Sigmoid colon (tissue), 7 donors: ENCODE results near the gene MYDGF. TPM values are rescaled to one million over a fixed set of nuclear protein-coding genes. Genes with fewer than 3 reads are reported as not detected.

Experiments
- DNase-seq: peaks from one replicate; pipeline ENCODE4 v3.0.0-alpha.2; 2019
- H3K27ac ChIP-seq, 4 donors: fragments of 200-600 bp; sonication (generic); one replicate each; pipeline ENCODE4 v1.5.1; 2016 to 2019; ENCODE audit warnings: mild to moderate bottlenecking in 1 of 4
- H3K27me3 ChIP-seq, 3 donors: fragments of 200-600 bp; sonication (generic); one replicate each; pipeline ENCODE4 v1.5.1; 2019; ENCODE audit warnings: mild to moderate bottlenecking in 1 of 3
- H3K36me3 ChIP-seq, 4 donors: fragments of 200-600 bp; sonication (generic); one replicate each; pipeline ENCODE4 v1.5.1; 2016 to 2019
- H3K4me1 ChIP-seq, 4 donors: fragments of 200-600 bp; sonication (generic); one replicate each; pipeline ENCODE4 v1.5.1; 2017 to 2019
- H3K4me3 ChIP-seq, 4 donors: fragments of 200-600 bp; sonication (generic); one replicate each; pipeline ENCODE4 v1.5.1; 2017 to 2019; ENCODE audit warnings: mild to moderate bottlenecking in 2 of 4, moderate library complexity in 1 of 4
- H3K9me3 ChIP-seq, 4 donors: fragments of 200-600 bp in 3 of 4; sonication (generic) in 3 of 4; one replicate each; pipeline versions ENCODE4 v1.5.1 to v1.6.1; 2013 to 2019
- EP300 ChIP-seq, 4 donors: sonication (generic); formaldehyde crosslinking; IDR thresholded peaks; one replicate each; pipeline ENCODE4 v1.6.1; 2017; ENCODE audit warnings: antibody characterized with exemption in 4 of 4
- POLR2A ChIP-seq, 2 donors: fragments of 450-650 bp; IDR thresholded peaks; one replicate each; pipeline ENCODE4 v1.6.1; 2016; ENCODE audit warnings: antibody characterized with exemption in 2 of 2, mild to moderate bottlenecking in 2 of 2, moderate library complexity in 2 of 2
- POLR2AphosphoS5 ChIP-seq, 4 donors: sonication (generic); formaldehyde crosslinking; IDR thresholded peaks; one replicate each; pipeline ENCODE4 v1.6.1; 2017; ENCODE audit warnings: antibody characterized with exemption in 4 of 4
- WGBS, 2 donors: extraction: QIAGEN DNeasy Blood & Tissue Kit; methylation state at CpG; one replicate each; pipeline ENCODE4 v1.1.7; 2013; 5-methylcytosine and 5-hydroxymethylcytosine counted together
- intact Hi-C: fragments of 100-400 bp; cut with DNase I; formaldehyde crosslinking; loops from one replicate; pipeline ENCODE4 v1.15.1; 2023
- polyA plus RNA-seq, 3 donors: library from polyadenylated mRNA; stranded (reverse); fragments of 200-250 nt; gene quantifications; one replicate each; pipeline ENCODE4 v1.2.3, GENCODE V29; 2013
- total RNA-seq, 4 donors: library from RNA; depleted of rRNA; stranded (reverse); fragments of >200 nt; gene quantifications; one replicate each; pipeline ENCODE4 v1.1.0, GENCODE V29; 2016
- TF ChIP-seq, protein P1 (sequence below), 4 experiments: fragments of 450-650 bp in 3 of 4; fragments of 200-600 bp in 1 of 4; IDR thresholded peaks; one replicate each; pipeline ENCODE4 v1.5.1; 2016 to 2019; ENCODE audit warnings: antibody characterized with exemption in 4 of 4, mild to moderate bottlenecking in 3 of 4, moderate library complexity in 2 of 4
- donor health status: healthy with polysubstance abuse.
- donor health status: Bipolar disorder and iron deficiency.
- donor health status: healthy.

MYDGF gene
- total and polyA plus RNA-seq, 7 donors, result 25.7 to 200 (median 35.2) TPM

DNA sequence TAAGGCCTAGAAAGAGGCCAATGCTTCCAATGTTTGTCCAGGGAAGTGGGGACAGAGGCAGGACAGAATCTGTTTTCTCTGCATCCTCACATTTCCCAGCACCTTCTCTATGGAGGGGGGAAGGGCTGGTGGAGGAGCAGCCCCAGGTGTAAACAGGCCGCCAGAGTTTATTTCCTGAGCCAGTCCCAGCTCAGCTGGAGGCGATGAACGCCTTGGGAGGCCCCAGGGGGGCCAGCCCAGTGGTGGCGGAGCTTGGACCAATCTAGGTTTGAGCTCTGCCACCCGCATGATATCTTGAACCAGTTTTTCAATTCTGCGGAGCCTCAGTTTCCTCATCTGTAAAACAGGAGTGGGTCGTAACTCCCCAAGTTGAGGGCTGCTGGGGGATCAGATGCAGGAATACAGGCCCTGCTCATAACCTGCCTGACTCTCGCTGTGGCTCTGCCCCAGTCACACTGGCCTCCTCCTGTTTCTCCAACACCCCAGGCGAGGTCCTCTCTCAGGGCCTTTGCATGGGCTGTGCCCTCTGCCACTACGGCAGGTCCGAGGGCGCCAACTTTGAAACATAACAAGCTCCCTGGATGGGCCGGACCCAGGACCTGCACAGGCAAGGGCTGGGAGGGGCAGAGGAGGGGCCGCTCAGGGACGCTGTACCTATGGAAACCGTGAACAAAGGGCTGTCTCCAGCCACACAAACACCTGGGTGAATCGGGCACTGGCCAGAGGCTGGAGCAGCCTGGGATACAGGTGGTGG is 29.7 kb downstream of the MYDGF start:
- no peaks in the 10 kb centered on the region for H3K27me3 ChIP-seq
- H3K4me1 ChIP-seq, result peaks cover 0 to 55% (median 36%) of the 10 kb centered on the region in 4 donors
- DNase-seq, result no peak
- intact Hi-C loops, result loop anchor here (10.0 kb wide), 1 partner anchor 676 kb away; no protein-coding TSS in a partner anchor
- H3K27ac ChIP-seq, result peak overlapping the region; percentile 69 to 97 (median 95)
- no peaks in the 10 kb centered on the region for H3K36me3 ChIP-seq
- no peak for TF ChIP-seq POLR2A (IDR thresholded peaks at IDR 0.05)
- TF ChIP-seq, protein P1, sequence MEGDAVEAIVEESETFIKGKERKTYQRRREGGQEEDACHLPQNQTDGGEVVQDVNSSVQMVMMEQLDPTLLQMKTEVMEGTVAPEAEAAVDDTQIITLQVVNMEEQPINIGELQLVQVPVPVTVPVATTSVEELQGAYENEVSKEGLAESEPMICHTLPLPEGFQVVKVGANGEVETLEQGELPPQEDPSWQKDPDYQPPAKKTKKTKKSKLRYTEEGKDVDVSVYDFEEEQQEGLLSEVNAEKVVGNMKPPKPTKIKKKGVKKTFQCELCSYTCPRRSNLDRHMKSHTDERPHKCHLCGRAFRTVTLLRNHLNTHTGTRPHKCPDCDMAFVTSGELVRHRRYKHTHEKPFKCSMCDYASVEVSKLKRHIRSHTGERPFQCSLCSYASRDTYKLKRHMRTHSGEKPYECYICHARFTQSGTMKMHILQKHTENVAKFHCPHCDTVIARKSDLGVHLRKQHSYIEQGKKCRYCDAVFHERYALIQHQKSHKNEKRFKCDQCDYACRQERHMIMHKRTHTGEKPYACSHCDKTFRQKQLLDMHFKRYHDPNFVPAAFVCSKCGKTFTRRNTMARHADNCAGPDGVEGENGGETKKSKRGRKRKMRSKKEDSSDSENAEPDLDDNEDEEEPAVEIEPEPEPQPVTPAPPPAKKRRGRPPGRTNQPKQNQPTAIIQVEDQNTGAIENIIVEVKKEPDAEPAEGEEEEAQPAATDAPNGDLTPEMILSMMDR (IDR thresholded peaks at IDR 0.05), result no peak
- no peak for TF ChIP-seq POLR2AphosphoS5 (IDR thresholded peaks at IDR 0.05)
- TF ChIP-seq EP300 (IDR thresholded peaks at IDR 0.05), result no peak
- H3K9me3 ChIP-seq, result no peaks in the 10 kb centered on the region
- H3K4me3 ChIP-seq, result peak overlapping the region; percentile 91 to 99 (median 94)
- 27 to 63% methylated on average over 17 of the region's 17 CpGs for WGBS, 2 donors

DNA sequence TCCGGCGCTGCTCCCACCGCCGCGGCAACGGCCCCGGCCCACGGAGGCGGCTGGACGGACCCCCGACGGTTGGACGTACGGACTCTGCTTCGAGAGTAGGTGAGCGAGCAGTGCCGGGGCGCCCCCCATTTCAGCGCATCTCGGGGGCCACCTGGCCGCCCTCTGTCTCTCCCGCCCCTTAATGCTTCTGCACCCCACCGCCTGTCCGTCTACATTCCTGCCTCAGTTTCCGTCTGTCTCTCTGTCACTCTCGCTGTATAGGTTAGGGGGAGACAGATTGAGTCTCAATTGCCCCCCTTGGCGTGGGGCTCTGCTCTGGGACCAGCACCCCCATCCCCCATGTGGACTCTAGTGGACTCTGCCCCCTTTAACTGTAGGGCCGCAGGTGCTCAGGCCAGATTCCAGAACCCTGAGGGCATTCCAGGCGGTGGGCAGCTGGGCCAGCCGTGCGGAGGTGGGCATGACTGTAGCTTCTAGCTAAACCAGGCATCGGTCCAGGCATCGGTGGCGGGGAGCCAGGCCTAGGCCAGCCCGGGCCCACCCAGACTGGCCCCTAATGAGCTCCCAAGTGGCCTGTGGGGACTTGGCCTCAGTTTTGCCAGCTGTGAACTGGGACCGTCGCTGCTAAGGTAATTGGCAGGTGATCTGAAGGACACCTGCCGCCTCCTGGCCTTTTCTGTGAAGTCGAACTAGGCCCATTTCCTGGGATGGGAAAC is 30.5 kb downstream of the MYDGF start:
- intact Hi-C loops, result loop anchor here (5.0 to 10.0 kb wide), 6 partner anchors 62 to 675 kb away; partner anchors contain the start of genes CHAF1A, DPP9, PLIN4 and SEMA6B
- H3K36me3 ChIP-seq, result no peaks in the 10 kb centered on the region
- H3K27ac ChIP-seq, result peak overlapping the region; percentile 69 to 97 (median 95)
- H3K27me3 ChIP-seq, result no peaks in the 10 kb centered on the region
- DNase-seq, result peak; percentile 82
- peak overlapping the region; percentile 91 to 99 (median 94) for H3K4me3 ChIP-seq
- peaks cover 0 to 58% (median 41%) of the 10 kb centered on the region in 4 donors for H3K4me1 ChIP-seq
- 3 to 6% methylated on average over 39 of the region's 39 CpGs for WGBS, 2 donors
- no peaks in the 10 kb centered on the region for H3K9me3 ChIP-seq
- TF ChIP-seq POLR2A (IDR thresholded peaks at IDR 0.05) (peak in 1 of 2 donors; percentile 56), POLR2AphosphoS5 (IDR thresholded peaks at IDR 0.05) (peak; percentile 57 to 88 (median 72))
- TF ChIP-seq, protein P1 (IDR thresholded peaks at IDR 0.05), result no peak

DNA sequence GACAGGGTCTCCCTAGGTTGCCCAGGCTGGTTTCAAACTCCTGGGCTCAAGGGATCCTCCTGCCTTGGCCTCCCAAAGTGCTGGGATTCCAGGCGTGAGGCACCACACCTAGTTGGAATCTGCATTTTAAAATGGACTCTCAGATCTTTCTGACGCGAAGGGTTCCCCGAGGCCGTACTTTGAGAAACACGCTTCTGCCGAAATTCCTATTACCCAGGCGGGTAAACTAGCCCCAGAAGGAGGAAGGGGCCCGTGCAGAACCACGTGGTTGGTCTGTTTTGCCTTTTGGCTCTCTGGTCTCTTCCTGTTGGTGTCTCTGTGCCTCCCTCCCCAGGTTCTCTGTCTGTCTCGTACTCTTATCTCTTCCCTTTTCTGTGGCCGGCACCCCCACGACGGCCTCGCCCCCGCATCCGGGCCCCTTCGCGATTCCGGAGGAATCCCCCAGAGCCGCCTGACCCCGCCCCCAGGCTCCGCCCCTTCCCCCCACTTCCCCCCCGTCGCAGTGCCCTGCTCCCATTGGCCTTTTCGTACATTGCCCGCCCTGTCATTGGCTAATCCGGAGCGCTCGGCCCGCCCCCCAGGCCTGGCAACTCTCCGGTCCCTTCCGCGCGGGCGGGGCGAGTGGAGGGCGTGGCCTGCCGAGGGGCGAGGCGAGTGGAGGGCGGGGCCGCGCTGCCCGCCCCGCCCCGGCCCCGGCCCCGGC is 31.2 kb downstream of the MYDGF start, which contains the start of gene TNFAIP8L1:
Gene TNFAIP8L1 (plus strand): TSS at position 689 of the 703 bp plus-strand sequence. CDS start 12,354 bp downstream, outside the sequence.
- H3K4me1 ChIP-seq, result peaks cover 0 to 56% (median 43%) of the 10 kb centered on the region in 4 donors

DNA sequence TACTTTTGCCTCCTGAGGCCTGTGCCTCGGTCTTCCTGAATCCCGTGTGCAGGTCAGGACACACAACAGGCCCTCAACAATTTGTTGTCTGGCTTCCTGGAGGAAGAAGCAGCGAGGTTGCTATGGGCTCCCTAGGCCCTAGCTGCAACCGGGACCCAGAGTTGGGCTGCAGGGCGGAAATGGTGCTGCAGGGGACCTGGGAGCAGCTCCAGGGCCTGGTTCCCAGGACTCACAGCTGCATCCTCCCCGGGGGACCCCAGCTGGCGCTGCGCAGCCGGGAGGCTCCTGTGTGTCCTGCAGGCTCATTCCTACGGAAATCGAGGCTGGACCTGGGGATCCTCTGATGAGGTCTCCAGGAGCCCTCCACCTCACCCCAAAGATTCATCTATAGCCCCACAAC is 31.8 kb downstream of the MYDGF start:
- no peaks in the 10 kb centered on the region for H3K27me3 ChIP-seq
- peaks cover 0 to 56% (median 43%) of the 10 kb centered on the region in 4 donors for H3K4me1 ChIP-seq
- intact Hi-C loops, result loop anchor here (5.0 kb wide), 5 partner anchors 61 to 236 kb away; partner anchors contain the start of genes CHAF1A, DPP9, PLIN4 and SEMA6B
- H3K9me3 ChIP-seq, result no peaks in the 10 kb centered on the region
- DNase-seq, result no peak
- 84 to 90% methylated on average over 11 of the region's 11 CpGs for WGBS, 2 donors
- H3K4me3 ChIP-seq, result peak overlapping the region in 1 of 4 donors; percentile 93
- H3K36me3 ChIP-seq, result no peaks in the 10 kb centered on the region
- peak overlapping the region; percentile 59 to 97 (median 95) for H3K27ac ChIP-seq
- no peak for TF ChIP-seq EP300 (IDR thresholded peaks at IDR 0.05)
- TF ChIP-seq POLR2AphosphoS5 (IDR thresholded peaks at IDR 0.05), result no peak
- TF ChIP-seq, protein P1 (IDR thresholded peaks at IDR 0.05), result no peak
- TF ChIP-seq POLR2A (IDR thresholded peaks at IDR 0.05), result no peak

More for the DNA sequence above, 31.2 kb downstream of the MYDGF start, which contains the start of gene TNFAIP8L1:
- H3K27ac ChIP-seq, result peak within 1 kb of the TSS; percentile 69 to 97 (median 95)
- no peaks in the 10 kb centered on the region for H3K9me3 ChIP-seq
- H3K36me3 ChIP-seq, result no peaks in the 10 kb centered on the region
- WGBS, 2 donors, result 1 to 2% methylated on average over 49 of the region's 49 CpGs
- TF ChIP-seq POLR2A (IDR thresholded peaks at IDR 0.05) (no peak), POLR2AphosphoS5 (IDR thresholded peaks at IDR 0.05) (peak in 1 of 4 donors; percentile 27)
- DNase-seq, result peak; percentile 98
- H3K4me3 ChIP-seq, result peak within 1 kb of the TSS; percentile 91 to 99 (median 94)
- intact Hi-C loops, result loop anchor here (5.0 kb wide), 5 partner anchors 62 to 237 kb away; partner anchors contain the start of genes CHAF1A, DPP9, PLIN4 and SEMA6B
- no peaks in the 10 kb centered on the region for H3K27me3 ChIP-seq
